CD4-positive, alpha-beta T cell treated with Interleukin-4 for 1 hour (primary cell): ENCODE results near the gene FMNL3.

Experiments used
- DNase-seq, 2 donors: peaks; one replicate each; pipeline ENCODE4 v3.0.0-alpha.2; 2020 to 2022

FMNL3 gene

DNA sequence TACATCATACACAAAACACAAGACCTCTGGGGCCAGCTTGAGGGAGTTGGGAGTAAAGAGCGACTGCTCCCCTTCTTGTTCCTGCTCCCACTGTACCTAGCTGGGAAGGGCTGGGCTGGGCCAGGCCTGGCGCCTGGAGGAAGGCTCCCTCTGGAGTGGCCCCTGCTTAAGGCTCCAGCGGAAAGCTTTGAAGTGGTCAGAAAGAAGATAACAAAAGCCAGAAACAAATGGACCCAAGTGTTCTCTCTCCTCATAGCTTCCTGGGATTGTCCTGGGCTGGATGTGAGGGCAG lies 58.5 kb downstream of the FMNL3 start:
- DNase-seq = no peak

DNA sequence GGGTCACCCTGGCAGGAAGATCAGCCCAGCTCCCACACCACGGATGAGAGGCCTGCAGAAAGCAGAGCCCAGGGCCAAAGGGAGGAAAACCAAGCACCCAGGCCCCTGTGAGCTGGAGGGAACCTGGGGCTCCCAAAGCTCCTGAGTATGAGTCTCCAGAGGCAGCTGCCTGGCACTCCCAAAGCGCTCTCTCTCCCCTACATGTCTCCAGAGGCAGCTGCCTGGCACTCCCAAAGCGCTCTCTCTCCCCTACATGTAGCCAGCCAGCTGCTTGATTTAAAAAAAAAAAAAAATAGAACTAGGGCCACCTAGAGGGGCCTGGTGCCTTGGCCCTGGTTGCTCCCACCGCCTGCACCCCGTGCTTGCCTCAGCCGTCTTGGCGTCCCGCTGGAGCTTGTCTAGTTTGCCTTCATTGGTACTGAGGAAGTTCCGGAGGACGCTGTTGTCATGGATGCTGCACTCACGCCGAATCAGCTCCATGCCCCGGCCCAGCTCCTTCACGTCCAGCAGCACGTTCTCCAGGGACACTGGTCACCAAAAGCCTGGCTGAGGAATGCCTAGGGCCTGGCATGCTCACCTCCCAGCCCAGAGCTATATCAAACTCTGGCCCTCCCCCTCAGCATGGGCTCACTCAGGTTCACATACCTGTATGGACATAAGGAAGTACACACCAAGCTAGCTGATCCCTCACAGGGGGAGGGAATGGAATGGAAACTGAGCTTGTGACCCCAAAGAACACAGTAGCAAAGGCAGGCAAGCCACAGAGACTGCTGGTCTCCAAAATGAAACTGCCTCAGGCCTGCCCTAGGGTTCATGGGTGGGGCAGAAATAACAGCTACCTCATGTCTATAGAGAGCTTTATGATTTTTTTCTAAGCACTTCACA lies 59.1 kb downstream of the FMNL3 start:
- no peak for DNase-seq

DNA sequence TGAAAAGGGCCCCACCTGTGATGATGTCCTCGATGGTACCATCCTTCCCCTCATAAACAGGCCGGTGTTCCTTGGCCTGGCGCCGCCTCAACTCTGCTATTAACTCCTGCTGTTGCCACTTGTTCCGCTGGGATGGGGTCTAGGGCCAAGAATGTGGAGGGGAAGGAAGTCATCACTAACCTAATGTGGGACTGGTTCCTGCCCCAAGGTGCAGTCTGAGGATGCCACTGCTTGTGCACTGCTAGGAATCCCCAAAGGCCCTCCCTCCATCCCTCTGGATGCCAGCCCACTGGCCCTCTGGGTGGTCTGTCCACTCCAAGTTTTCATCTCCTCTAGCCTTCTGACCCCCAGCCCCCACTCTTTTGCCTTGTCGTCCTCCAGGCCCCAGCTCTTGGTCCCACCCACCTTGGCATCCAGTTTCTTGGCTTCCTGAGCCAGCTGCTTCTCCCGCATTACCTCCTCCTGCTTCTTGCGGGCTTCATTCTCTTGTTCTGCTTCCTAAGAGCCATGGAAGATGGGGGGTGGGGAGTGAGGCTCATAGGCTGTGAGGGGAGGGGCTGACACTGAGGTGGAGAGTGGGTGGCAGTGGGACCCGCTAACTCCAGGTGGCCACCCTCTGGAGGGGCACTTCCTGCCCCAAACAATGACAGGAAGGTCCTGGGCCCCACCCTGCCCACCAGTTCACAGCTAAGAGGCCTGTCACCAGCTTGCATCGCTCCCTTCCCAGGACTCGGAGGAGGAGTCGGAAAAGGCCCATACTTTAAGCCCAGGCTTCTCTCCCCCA lies 60.1 kb downstream of the FMNL3 start:
- DNase-seq = no peak

- no peak for DNase-seq
These were observed 60.8 kb downstream of the FMNL3 start for GRCh38 chr12:49646331-49646830.

- no peak for DNase-seq
These were observed 61.8 kb downstream of the FMNL3 start for GRCh38 chr12:49645146-49646039.

GRCh38 chr12:49644620-49644994 lies 62.6 kb downstream of the FMNL3 start:
- DNase-seq = peak; percentile 87

DNA sequence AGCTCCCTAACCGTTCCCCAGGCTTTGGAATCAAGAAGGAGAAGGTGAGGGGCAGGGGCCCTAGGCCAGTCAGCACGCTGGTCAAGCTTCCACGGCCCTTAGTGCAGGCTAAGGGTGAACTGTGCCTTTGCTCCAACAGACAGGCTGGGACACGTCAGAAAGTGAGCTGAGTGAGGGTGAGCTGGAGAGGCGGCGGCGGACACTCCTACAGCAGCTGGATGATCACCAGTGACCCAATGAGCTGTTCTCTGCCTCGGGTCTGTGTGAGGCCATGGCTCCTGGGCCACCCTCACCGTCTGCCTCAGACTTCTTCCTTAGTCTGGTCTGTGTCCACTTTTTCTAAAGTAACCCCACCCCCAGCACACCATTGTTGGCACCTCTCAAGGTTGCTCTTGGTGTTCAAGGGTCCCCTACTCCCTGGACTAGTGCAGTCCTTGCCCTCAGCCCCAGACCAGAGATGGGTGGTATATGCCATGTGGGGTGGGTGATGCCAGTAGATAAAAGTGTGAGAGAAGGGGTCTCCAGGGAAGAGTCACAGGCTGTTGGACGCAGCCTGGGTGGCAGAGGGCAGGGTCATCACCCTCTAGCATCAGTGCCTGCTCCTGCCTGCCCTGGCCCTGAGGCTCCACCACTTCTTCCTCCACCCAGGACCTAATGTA lies 63.1 kb downstream of the FMNL3 start:
- DNase-seq = no peak

- DNase-seq = no peak
These were observed 64.1 kb downstream of the FMNL3 start for GRCh38 chr12:49643135-49643534.

DNA sequence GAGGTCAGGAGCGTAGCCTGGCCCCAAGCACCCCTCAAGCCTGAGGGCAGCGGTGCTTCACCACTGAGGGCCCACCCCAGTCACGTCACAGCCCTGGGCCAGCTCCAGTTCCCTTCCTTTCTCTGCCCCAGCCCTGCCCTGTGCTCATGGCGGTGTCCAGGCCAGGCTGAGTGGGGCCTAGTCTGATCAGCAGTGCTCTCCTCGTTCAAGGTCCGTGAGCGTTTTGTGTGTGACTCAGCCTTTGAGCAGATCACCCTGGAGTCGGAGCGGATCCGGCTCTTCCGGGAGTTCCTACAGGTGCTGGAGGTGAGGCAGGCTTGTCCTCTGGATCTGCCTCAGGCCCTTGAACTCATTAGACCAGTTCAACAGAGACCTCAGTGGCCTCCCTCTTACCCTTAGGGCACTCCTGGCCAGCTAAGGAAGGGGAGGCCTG lies 64.8 kb downstream of the FMNL3 start:
- no peak for DNase-seq

GRCh38 chr12:49641748-49642369 lies 65.3 kb downstream of the FMNL3 start:
- no peak for DNase-seq

GRCh38 chr12:49636979-49637755 lies 70.0 kb downstream of the FMNL3 start:
- peak; percentile 70 for DNase-seq

- no peak for DNase-seq
These were observed 70.6 kb downstream of the FMNL3 start for GRCh38 chr12:49636574-49636973.

DNA sequence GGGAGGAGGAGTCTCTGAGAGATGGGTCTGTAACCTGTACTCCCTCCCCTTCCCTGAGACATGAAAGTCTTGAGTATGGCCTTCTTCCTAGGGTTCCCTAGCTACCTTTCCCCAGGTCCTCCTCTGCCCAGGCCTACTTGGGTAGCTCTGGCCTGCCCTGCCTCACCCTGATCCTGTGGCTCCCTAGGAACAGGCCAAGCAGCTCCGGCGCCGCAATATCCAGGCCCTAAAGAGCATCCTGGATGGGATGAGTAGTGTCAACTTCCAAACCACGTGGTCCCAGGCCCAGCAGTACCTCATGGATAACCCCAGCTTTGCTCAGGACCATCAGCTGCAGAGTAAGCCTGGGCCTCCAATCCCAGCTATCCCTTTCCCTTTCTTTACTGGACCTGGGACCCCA lies 71.5 kb downstream of the FMNL3 start:
- no peak for DNase-seq

DNA sequence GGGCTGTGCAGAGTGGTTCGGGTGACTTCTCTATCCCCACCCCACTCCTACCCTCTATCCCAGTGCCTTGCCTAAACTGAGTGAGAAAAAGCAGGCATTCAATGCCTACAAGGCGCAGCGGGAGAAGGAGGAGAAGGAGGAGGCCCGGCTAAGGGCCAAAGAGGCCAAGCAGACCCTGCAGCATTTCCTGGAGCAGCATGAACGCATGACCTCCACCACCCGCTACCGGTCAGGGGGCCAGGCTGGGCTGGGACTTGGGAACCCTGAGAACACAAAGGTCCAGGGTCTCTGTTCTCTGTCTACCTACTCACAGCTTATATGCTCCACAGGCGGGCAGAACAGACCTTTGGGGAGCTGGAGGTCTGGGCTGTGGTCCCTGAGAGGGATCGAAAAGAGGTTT lies 72.2 kb downstream of the FMNL3 start:
- DNase-seq = no peak

DNA sequence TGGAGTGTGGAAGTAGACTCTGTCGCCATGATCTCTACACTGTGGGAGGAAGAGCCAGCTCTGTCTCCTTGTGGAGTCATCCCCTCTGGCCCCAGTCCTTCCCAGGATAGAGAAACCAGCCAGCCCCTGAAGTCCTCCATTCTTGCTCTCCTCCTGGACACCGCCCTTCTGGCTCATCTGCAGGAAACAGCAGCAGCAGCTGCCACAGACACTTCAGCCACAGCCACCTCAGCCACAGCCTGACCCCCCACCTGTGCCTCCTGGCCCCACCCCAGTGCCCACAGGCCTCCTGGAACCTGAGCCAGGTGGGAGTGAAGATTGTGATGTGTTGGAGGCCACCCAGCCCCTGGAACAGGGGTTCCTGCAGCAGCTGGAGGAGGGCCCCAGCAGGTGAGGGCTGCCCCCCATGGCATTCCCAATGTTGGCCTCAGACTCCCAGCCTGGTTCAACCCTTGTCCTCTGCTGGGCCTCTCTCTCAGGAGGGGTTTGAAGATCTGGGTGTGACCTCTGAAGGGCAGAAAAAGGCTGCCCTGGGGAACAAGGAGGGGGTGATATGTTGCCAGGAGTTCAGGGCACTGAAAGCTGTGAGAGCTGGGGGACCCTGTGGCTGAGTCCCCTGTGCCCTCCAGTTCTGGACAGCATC lies 73.4 kb downstream of the FMNL3 start:
- DNase-seq = no peak

DNA sequence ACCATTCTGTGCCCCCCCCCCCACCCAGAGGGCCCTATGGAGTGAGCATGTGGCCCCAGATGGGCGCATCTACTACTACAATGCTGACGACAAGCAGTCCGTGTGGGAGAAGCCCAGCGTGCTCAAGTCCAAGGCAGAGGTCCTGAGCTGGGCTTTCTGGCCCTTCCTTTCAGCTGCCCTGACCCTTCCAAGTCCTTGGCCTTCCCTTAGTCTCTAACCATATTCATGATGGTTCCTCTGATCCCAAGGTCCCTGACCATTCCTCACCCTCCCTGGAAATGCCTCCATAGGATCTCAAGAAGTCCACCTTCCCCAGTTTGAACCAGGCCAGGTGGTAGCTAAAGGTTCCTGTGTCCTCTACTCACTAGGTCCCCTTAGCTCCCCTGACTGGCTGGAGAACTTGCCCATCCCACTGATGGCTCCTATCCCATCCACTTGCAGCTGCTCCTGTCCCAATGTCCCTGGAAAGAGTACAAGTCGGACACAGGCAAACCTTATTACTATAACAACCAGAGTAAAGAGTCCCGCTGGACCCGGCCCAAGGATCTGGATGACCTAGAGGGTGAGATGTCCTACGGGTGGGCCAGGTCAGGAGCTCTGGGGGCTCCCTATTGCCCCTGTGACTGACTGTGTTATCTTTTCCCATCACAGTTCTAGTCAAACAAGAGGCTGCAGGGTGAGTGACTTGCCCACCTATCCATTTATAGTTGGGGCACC lies 74.1 kb downstream of the FMNL3 start:
- DNase-seq = no peak

- no peak for DNase-seq
These were observed 74.8 kb downstream of the FMNL3 start for GRCh38 chr12:49632401-49632800.

DNA sequence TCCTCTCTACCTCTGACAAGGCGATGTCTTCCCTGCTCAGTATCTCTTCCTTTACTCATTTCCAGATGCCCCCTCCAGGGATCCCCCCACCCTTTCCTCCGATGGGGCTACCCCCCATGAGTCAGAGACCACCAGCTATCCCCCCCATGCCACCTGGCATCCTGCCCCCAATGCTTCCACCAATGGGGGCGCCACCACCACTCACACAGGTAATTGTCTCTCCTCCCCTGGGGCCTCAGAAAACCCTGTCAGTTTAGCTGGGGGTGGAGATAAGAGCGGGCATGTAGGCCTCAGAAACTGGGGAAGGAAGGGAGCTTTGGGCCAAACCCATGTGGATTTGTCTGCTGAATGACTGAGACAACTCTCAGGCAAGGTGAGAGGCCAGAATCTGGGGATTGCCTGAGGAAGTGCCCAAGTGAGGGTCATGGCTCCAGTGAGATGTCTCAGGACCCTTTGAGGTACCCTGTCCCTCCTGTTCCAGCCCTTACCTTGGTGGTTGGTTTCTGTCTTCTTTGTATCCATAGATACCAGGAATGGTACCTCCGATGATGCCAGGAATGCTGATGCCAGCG lies 75.8 kb downstream of the FMNL3 start:
- DNase-seq = no peak

DNA sequence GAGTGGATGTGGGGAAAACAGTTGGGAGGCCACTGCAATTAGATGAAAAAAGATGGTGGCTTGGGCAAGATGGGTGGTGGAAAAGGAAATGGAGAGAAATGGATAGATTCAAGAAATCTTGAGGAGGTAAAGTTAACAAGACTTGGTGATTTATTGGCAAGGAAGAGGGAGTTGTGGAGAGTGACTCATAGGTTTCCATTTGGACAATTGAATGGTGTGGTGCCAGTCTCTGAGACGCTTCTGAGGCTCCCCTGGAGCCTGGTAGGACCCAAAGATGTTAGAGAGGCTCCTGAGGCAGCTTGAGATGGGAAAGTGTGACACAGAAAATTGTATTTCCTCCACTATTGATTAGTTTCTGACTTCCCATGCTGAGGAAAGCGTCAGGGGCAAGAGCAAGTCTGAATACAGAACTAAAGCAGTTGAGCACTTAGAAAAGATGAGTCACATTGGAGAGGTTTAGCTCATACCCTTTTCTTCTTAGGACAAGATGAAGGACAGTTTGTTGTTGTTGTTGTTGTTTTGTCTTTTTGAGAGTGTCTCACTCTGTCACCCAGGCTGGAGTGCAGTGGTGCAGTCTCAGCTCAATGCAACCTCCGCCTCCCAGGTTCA lies 79.3 kb downstream of the FMNL3 start:
- DNase-seq = no peak
